ENCODE data around the gene AMPD2.

GRCh38 chr1:109610609-109611307 is 8.9 kb upstream of the AMPD2 start:
- TF ChIP-seq, protein P1, sequence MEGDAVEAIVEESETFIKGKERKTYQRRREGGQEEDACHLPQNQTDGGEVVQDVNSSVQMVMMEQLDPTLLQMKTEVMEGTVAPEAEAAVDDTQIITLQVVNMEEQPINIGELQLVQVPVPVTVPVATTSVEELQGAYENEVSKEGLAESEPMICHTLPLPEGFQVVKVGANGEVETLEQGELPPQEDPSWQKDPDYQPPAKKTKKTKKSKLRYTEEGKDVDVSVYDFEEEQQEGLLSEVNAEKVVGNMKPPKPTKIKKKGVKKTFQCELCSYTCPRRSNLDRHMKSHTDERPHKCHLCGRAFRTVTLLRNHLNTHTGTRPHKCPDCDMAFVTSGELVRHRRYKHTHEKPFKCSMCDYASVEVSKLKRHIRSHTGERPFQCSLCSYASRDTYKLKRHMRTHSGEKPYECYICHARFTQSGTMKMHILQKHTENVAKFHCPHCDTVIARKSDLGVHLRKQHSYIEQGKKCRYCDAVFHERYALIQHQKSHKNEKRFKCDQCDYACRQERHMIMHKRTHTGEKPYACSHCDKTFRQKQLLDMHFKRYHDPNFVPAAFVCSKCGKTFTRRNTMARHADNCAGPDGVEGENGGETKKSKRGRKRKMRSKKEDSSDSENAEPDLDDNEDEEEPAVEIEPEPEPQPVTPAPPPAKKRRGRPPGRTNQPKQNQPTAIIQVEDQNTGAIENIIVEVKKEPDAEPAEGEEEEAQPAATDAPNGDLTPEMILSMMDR (IDR thresholded peaks at IDR 0.05): no peak
- no peak for TF ChIP-seq POLR2A (IDR thresholded peaks at IDR 0.05)
